Upper lobe of right lung (tissue), 1 donor: Measurements from ENCODE around the gene CD99. TPM values are rescaled to one million over a fixed set of nuclear protein-coding genes. Genes with fewer than 3 reads are reported as not detected.

Source experiments
- ATAC-seq: fragments of 200-7000 bp; cut with Tn5 transposase; one replicate; pipeline ENCODE4 v1.9.1; 2020; ENCODE audit warnings: mild to moderate bottlenecking, moderate library complexity
- DNase-seq: peaks from one replicate; pipeline ENCODE4 v3.0.0-alpha.2; 2020
- H3K27ac ChIP-seq: fragments of 200-600 bp; one replicate; pipeline ENCODE4 v1.8.0; 2022
- H3K27me3 ChIP-seq: fragments of 200-600 bp; one replicate; pipeline ENCODE4 v1.8.0; 2022; ENCODE audit warnings: mild to moderate bottlenecking
- H3K36me3 ChIP-seq: fragments of 200-600 bp; one replicate; pipeline ENCODE4 v1.8.0; 2022
- H3K4me1 ChIP-seq: fragments of 200-600 bp; one replicate; pipeline ENCODE4 v1.8.0; 2022
- H3K4me3 ChIP-seq: fragments of 200-600 bp; one replicate; pipeline ENCODE4 v1.8.0; 2022; ENCODE audit warnings: mild to moderate bottlenecking
- H3K9me3 ChIP-seq: fragments of 200-600 bp; one replicate; pipeline ENCODE4 v1.8.0; 2022
- CTCF ChIP-seq: fragments of 200-600 bp; IDR thresholded peaks from one replicate; pipeline ENCODE4 v1.8.0; 2022; ENCODE audit warnings: antibody characterized with exemption
- intact Hi-C: fragments of 100-400 bp; cut with DNase I; formaldehyde crosslinking; loops from one replicate; pipeline ENCODE4 v1.11.0; 2022
- total RNA-seq: library from RNA; stranded (reverse); fragmentation: NEBNext Ultra II Directional; extraction: Animal tissue kit (Norgen Biotek cat#: 25700); gene quantifications from one replicate; pipeline ENCODE4 v1.2.1, GENCODE V29; 2021
- donor health status: DM: no; HTN: yes; CAD: no; lungs with severe emphysema.

The CD99 gene
- total RNA-seq, 1 donor from 2014 or later, result 242 TPM

- Histone ChIP-seq H3K4me1 (no peaks in the 10 kb centered on the region), H3K27me3 (no peaks in the 10 kb centered on the region), H3K36me3 (no peaks in the 10 kb centered on the region), H3K9me3 (no peaks in the 10 kb centered on the region), H3K27ac (no peak overlapping the region), H3K4me3 (no peak overlapping the region)
- intact Hi-C loops, result no loop called here
- no peak for TF ChIP-seq CTCF
- no peak for ATAC-seq
- DNase-seq, result no peak
Observed at GRCh38 chrX:2788980-2789379, 97.9 kb downstream of the CD99 start.

- Histone ChIP-seq H3K27ac (no peak overlapping the region), H3K27me3 (no peaks in the 10 kb centered on the region), H3K9me3 (no peaks in the 10 kb centered on the region), H3K36me3 (no peaks in the 10 kb centered on the region), H3K4me3 (no peak overlapping the region), H3K4me1 (no peaks in the 10 kb centered on the region)
- ATAC-seq (no peak), DNase-seq (no peak)
- intact Hi-C loops, result no loop called here
- no peak for TF ChIP-seq CTCF
Observed at GRCh38 chrX:2789569-2789968, 98.5 kb downstream of the CD99 start.

Other genes with a start within 250 kb of the CD99 start
- 34.8 TPM for gene DHRSX, start 190.3 kb upstream of the CD99 start, total RNA-seq
- 40.0 TPM for gene ZBED1, start 190.3 kb upstream of the CD99 start, total RNA-seq
- 0.64 TPM for gene XG, start 60.7 kb downstream of the CD99 start, total RNA-seq
- 1.4 TPM for gene GYG2, start 137.6 kb downstream of the CD99 start, total RNA-seq
- 35.1 TPM for gene ARSD, start 238.0 kb downstream of the CD99 start, total RNA-seq